Measurements from ENCODE around the gene RPS23. TPM values are rescaled to one million over a fixed set of nuclear protein-coding genes. Genes with fewer than 3 reads are reported as not detected.

The RPS23 gene
- total RNA-seq, 4 donors from 2014 or later, result 2,219 to 4,080 (median 3,440) TPM

GRCh38 chr5:82287625-82288024, 9.5 kb upstream of the RPS23 start:
- intact Hi-C loops (cut with DNase I; ENCODE audit: low total_unique reads), result no loop called here
- WGBS, 2 donors, result 84 to 87% methylated on average over 3 of the region's 3 CpGs
- H3K4me3 ChIP-seq (ENCODE audit: low read depth, poor library complexity, severe bottlenecking), result no peak overlapping the region
- TF ChIP-seq POLR2A (IDR thresholded peaks at IDR 0.05) (no peak), CTCF (IDR thresholded peaks at IDR 0.05) (no peak)
- no peak for DNase-seq (ENCODE audit: low spot score in 2 of 2)

- DNase-seq (ENCODE audit: low spot score in 2 of 2), result no peak
- TF ChIP-seq CTCF (IDR thresholded peaks at IDR 0.05) (no peak), POLR2A (IDR thresholded peaks at IDR 0.05) (no peak)
- intact Hi-C loops (cut with DNase I; ENCODE audit: low total_unique reads), result no loop called here
- WGBS, 2 donors, result 92 to 95% methylated on average over 6 of the region's 6 CpGs
- no peak overlapping the region for H3K4me3 ChIP-seq (ENCODE audit: low read depth, poor library complexity, severe bottlenecking)
Measured at GRCh38 chr5:82285206-82285605, 7.1 kb upstream of the RPS23 start.

GRCh38 chr5:82283893-82284292, 5.7 kb upstream of the RPS23 start:
- intact Hi-C loops (cut with DNase I; ENCODE audit: low total_unique reads), result no loop called here
- no peak overlapping the region for H3K4me3 ChIP-seq (ENCODE audit: low read depth, poor library complexity, severe bottlenecking)
- WGBS, 2 donors, result 70 to 86% methylated on average over 2 of the region's 2 CpGs
- TF ChIP-seq CTCF (IDR thresholded peaks at IDR 0.05) (no peak), POLR2A (IDR thresholded peaks at IDR 0.05) (no peak)
- DNase-seq (ENCODE audit: low spot score in 2 of 2), result no peak

- intact Hi-C loops (cut with DNase I; ENCODE audit: low total_unique reads), result no loop called here
- peak overlapping the region; percentile 61 for H3K4me3 ChIP-seq (ENCODE audit: low read depth, poor library complexity, severe bottlenecking)
- peak in 1 of 2 donors; percentile 62 for TF ChIP-seq POLR2A (IDR thresholded peaks at IDR 0.05)
- TF ChIP-seq CTCF (IDR thresholded peaks at IDR 0.05), result no peak
- no peak for DNase-seq (ENCODE audit: low spot score in 2 of 2)
- WGBS, 2 donors, result 34 to 70% methylated on average over 19 of the region's 19 CpGs
Measured at GRCh38 chr5:82278711-82279370, 687 bp upstream of the RPS23 start.

- DNase-seq (ENCODE audit: low spot score in 2 of 2), result no peak
- no peak for TF ChIP-seq CTCF (IDR thresholded peaks at IDR 0.05)
- TF ChIP-seq POLR2A (IDR thresholded peaks at IDR 0.05), result no peak
- 1 to 2% methylated on average over 15 of the region's 15 CpGs for WGBS, 2 donors
- H3K4me3 ChIP-seq (ENCODE audit: low read depth, poor library complexity, severe bottlenecking), result peak overlapping the region; percentile 61
- intact Hi-C loops (cut with DNase I; ENCODE audit: low total_unique reads), result no loop called here
Measured at GRCh38 chr5:82277613-82277986, 554 bp downstream of the RPS23 start.
